Astrocyte (in vitro differentiated cells and primary cell): ENCODE data around the gene DNAAF8.

ENCODE experiments used
- EZH2 ChIP-seq: IDR thresholded peaks from 2 replicates; pipeline ENCODE4 v1.6.1; 2012; ENCODE audit warnings: mild to moderate bottlenecking, low read length, inconsistent platforms; ENCODE audit not compliant: insufficient read depth
- TF ChIP-seq, protein P1 (sequence below): IDR thresholded peaks from 2 replicates; pipeline ENCODE4 v1.5.1; 2011; ENCODE audit warnings: low read depth, mild to moderate bottlenecking, inconsistent platforms, low read length, moderate library complexity; ENCODE audit not compliant: insufficient read depth

- TF ChIP-seq, protein P1, sequence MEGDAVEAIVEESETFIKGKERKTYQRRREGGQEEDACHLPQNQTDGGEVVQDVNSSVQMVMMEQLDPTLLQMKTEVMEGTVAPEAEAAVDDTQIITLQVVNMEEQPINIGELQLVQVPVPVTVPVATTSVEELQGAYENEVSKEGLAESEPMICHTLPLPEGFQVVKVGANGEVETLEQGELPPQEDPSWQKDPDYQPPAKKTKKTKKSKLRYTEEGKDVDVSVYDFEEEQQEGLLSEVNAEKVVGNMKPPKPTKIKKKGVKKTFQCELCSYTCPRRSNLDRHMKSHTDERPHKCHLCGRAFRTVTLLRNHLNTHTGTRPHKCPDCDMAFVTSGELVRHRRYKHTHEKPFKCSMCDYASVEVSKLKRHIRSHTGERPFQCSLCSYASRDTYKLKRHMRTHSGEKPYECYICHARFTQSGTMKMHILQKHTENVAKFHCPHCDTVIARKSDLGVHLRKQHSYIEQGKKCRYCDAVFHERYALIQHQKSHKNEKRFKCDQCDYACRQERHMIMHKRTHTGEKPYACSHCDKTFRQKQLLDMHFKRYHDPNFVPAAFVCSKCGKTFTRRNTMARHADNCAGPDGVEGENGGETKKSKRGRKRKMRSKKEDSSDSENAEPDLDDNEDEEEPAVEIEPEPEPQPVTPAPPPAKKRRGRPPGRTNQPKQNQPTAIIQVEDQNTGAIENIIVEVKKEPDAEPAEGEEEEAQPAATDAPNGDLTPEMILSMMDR: no peak
- no peak for TF ChIP-seq EZH2
These were observed 11.9 kb downstream of the DNAAF8 start for GRCh38 chr16:4746215-4746614.
